GM18499 (cell line): ENCODE results near the gene KIF3A.

Experiments used
- ATAC-seq: cut with Tn5 transposase; IDR thresholded peaks from one replicate; pipeline ENCODE4 v1.9.1; 2021; ENCODE audit warnings: moderate number of reproducible peaks; ENCODE audit not compliant: insufficient read depth, unreplicated experiment

KIF3A gene

DNA sequence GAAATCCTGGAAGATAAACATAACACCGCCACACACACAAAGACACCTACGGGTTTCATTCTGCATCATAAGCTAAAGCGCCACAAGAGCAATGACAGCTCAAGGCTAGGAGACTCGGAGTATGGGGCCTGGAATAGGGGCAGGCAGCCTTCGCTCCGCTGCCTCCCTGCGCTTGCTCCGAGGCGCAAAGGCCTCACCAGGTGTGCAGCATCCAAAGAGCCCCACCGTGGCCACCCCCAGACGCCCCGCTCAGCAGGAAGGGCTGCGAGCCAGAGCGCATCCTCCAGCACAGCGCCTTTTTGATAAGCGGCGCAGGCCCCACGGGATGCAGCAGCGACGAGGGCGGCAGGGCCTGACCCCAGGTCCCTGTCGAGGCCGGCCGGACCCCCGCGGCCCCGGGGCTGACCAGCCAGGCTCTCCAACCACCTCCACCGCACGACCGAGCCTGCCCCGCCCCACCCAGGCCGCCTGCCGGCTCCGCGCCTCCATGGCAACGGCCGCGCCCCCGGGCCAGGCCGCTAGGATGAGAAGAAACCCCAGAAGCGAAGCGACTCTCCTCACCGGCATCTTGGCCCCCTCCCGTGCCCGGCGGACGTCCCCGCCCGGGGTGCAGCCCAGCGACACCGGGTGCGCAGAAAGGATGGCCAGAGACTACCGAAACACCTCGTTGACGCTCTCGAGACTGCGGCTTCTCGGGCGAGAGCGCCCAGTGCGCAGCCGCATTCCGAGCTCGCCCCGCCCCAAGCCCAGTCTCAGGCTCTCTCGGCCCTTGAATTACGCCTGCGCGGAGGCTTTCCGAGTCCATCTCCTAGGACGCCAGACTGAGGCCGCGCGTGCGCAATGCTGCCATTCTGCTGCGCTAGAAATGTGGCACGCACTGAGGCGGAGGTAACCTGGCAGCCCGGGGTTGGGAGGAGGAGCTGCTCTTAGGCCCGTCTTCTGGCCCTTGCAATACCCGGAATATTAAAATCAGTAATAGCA lies at the start of gene KIF3A:
TSS of gene KIF3A (minus strand) at position 694 of the 981 bp plus-strand sequence. CDS start at position 567, 127 bp downstream.
- peak; percentile 82 for ATAC-seq

GRCh38 chr5:132787076-132787475 lies 49.7 kb upstream of the KIF3A start:
- ATAC-seq, result no peak

DNA sequence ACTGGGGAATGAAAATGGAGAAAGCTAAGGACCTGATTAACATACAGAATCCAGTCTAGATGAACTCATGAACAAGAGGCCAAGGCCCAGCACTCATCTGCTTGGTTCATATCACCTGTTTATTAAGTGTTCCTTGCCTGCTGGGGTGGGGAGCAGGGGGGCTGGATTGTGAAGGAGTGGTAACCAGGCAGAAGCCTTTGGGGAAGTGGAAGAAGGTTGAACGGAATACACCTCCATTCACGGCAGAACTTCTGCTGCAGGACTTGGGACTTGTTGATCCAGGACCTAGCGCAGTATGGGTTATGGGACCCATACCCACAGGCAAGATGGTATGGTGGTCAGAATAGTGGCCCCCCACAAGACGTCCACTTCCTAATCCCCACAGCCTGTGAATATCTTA lies 48.5 kb upstream of the KIF3A start:
- ATAC-seq, result no peak

- ATAC-seq, result no peak
These were observed 48.0 kb upstream of the KIF3A start for GRCh38 chr5:132785365-132785764.

GRCh38 chr5:132782101-132782500 lies 44.8 kb upstream of the KIF3A start:
- ATAC-seq, result no peak

GRCh38 chr5:132781029-132781428 lies 43.7 kb upstream of the KIF3A start:
- ATAC-seq, result no peak

- no peak for ATAC-seq
These were observed 43.2 kb upstream of the KIF3A start for GRCh38 chr5:132780577-132780976.

DNA sequence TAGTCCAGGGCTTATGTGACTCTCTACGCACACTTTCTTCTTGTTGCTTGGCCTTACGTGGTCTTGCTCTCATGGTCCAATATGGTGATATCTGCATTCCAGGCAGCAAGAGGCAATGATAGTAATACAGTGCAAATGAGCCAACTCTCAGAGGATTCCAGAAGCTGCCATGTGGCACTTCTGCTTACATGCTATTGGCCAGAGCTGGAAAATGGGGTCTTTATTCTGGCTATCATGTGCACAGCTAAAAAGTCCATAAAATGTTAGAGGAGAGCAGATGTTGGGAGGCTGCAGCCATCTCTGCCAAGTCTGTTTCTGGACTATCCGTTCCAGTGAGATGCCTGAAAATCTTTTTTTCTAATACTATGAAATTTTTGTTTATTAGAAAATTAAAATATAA lies 42.6 kb upstream of the KIF3A start:
- no peak for ATAC-seq

DNA sequence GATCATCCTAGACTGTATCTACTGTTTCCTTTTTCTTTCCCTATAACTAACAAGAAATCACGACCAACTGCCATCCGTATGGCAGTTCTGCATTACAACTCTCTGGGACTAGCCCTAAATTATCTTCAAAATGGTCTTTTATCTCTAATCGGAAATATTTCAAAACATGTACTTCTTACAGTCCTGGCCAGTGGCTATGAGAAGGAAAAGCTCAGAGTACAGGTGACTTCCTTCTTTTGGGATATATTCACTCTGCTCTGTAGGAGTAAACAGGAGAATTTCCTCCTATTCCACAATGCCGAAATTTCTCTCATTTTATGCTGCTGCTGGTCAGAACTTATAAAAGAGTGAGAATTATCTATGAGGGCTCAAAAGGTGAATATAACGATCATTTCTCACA lies 41.5 kb upstream of the KIF3A start:
- ATAC-seq, result no peak

GRCh38 chr5:132778129-132778528 lies 40.8 kb upstream of the KIF3A start:
- no peak for ATAC-seq

- no peak for ATAC-seq
These were observed 40.1 kb upstream of the KIF3A start, which contains the start of gene SEPTIN8 for GRCh38 chr5:132777209-132778069. Gene SEPTIN8 (minus strand): TSS chr5:132777239. CDS start chr5:132777137, 102 bp downstream.

GRCh38 chr5:132776938-132777208 lies 39.5 kb upstream of the KIF3A start:
- no peak for ATAC-seq

GRCh38 chr5:132776131-132776937 lies 39.0 kb upstream of the KIF3A start:
- ATAC-seq, result no peak

- no peak for ATAC-seq
These were observed 38.2 kb upstream of the KIF3A start for GRCh38 chr5:132775476-132775961.

DNA sequence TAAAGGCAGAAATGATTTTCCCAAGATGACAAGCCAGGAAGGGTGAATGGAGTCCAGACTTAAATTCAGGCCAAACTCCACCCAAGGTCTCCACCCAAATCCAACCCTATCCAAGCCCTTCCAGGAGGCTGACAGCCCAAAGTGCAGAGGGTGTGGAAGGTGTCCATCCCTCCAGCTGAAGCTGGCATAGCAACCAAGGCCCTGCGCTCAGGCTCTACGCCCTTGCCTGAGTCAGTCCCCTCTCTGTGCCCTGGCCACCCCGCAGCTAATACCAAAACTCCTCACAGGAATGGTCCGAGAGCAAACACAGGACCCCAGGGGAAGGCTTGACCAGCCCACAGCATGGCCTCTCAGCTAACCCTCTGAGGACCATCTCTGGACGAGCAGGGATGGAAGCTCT lies 37.5 kb upstream of the KIF3A start:
- ATAC-seq, result no peak

DNA sequence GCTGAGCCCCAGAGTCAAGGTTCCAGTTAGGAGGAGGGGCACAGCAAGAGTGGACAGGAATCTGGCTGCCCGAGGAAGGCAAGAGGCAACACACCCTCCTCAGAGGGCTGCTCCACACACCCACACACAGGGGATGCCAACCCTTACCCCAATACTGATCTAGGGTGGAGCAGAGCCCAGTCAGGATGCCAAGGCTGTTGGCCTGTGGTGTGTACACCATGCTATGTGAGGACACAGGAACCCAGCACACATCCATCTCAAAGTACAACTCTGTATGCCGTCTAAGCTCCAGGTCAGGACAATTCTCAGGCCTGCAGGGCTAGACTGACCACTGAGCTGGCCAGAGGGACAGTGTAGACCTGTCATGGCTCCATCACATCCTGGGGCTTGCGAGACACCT lies 37.1 kb upstream of the KIF3A start:
- ATAC-seq, result no peak

DNA sequence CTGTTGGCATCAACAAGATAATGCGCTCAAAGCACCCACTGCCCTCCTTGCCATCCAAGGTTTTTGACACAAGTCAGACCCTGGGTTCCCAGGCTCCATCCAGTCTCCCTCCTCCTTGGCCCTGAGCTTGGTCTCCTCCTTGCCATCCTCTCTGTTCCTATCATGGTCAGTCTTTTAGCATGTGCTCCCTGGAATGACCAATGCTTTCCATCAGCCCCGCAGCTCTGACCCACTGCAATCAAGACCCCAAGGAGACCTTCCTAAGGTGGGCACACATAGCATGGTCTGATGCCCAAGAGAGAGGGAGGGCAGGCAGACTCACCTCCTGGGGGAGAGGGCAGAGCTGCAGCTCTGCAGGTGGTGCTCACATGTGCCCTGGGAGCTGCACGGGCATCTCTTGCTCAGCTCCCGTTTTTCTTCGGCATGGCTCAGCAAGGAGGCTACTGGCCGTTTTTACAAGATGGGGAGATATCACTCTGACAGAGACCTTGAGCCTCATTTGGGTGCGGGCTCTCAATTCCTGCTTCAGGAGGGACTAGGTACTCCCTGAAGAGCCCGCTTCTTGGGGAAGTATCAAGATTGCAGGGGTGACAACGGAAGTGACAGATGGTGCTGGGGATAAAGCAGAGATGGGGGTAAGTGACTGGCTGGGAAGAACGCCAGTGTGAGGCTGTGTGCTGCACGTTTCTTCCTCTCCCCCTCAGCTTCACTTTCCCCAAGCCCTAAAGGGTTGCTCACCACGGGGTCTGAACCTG lies 36.4 kb upstream of the KIF3A start:
- ATAC-seq, result no peak

DNA sequence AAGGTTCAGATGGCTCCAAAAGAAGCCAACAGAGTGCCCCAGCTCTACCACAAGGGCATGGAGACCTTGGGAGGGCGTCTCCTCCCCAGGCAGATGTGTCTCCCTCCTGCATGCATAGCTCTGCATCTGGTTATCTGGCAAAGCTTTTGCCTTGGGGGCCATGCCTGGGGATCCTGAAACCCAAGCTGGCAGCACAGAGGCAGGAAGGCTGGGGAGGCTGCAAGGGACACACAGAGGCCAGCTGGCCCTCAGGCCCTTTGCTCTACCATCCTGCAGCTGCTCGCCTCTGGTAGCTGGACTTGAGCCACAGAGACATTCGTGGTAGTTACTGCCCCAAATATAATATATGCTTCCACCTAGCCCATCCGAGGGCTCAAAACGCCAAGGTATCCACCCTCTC lies 35.8 kb upstream of the KIF3A start:
- no peak for ATAC-seq

- no peak for ATAC-seq
These were observed 35.1 kb upstream of the KIF3A start for GRCh38 chr5:132772291-132773070.
